ENCODE measurements around the gene TNNT2. TPM values are rescaled to one million over a fixed set of nuclear protein-coding genes. Genes with fewer than 3 reads are reported as not detected.
A peak's percentile ranks its signal among the peaks of the same experiment; 100 is the strongest.

TNNT2 gene
- total and polyA plus RNA-seq, 11 donors = 5,987 to 28,496 (median 7,745) TPM

GRCh38 chr1:201329286-201329685 lies 48.2 kb downstream of the TNNT2 start:
- intact Hi-C loops (cut with DNase I) = no loop called here
- no peaks in the 10 kb centered on the region for H3K36me3 ChIP-seq
- ATAC-seq (peak; percentile 41 to 78 (median 55)), DNase-seq (peak in 3 of 5 donors; percentile 16 to 56 (median 35))
- 33 to 61% (median 49%) methylated on average over 2 of the region's 2 CpGs for WGBS, 4 donors
- TF ChIP-seq, protein P1, sequence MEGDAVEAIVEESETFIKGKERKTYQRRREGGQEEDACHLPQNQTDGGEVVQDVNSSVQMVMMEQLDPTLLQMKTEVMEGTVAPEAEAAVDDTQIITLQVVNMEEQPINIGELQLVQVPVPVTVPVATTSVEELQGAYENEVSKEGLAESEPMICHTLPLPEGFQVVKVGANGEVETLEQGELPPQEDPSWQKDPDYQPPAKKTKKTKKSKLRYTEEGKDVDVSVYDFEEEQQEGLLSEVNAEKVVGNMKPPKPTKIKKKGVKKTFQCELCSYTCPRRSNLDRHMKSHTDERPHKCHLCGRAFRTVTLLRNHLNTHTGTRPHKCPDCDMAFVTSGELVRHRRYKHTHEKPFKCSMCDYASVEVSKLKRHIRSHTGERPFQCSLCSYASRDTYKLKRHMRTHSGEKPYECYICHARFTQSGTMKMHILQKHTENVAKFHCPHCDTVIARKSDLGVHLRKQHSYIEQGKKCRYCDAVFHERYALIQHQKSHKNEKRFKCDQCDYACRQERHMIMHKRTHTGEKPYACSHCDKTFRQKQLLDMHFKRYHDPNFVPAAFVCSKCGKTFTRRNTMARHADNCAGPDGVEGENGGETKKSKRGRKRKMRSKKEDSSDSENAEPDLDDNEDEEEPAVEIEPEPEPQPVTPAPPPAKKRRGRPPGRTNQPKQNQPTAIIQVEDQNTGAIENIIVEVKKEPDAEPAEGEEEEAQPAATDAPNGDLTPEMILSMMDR (IDR thresholded peaks at IDR 0.05) = no peak
- TF ChIP-seq POLR2A (IDR thresholded peaks at IDR 0.05) = no peak
- H3K4me1 ChIP-seq = peaks cover 0 to 27% (median 0%) of the 10 kb centered on the region in 12 donors
- H3K9me3 ChIP-seq = no peaks in the 10 kb centered on the region
- no peak overlapping the region for H3K4me3 ChIP-seq
- H3K27ac ChIP-seq = peak overlapping the region in 3 of 12 donors; percentile 12 to 62 (median 44)
- no peaks in the 10 kb centered on the region for H3K27me3 ChIP-seq

DNA sequence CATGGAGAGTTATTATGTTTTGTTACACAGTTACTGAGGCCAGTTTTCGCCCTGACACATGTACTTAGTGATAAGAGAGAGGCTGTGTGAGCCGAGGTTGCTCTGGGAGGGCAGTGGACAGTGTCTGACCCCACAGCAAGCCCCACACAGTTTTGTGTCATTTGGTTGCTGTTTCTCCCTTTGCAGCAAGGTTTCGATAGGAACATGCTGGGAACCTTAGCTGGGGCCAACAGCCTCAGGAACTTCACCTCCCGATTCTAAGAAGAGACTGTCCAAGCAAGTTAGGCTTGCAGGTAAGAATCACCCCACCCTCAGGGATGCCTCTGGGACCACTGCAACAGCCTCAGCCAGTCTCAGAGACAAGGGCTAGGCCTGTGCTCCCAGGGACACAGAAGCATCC lies 48.9 kb downstream of the TNNT2 start:
- Histone ChIP-seq H3K4me3 (no peak overlapping the region), H3K4me1 (peaks cover 0 to 27% (median 0%) of the 10 kb centered on the region in 12 donors), H3K36me3 (no peaks in the 10 kb centered on the region), H3K9me3 (no peaks in the 10 kb centered on the region), H3K27me3 (no peaks in the 10 kb centered on the region), H3K27ac (peak overlapping the region in 1 of 12 donors; percentile 5)
- ATAC-seq (no peak), DNase-seq (peak in 3 of 5 donors; percentile 9 to 19 (median 19))
- 38 to 70% (median 61%) methylated on average over 2 to 4 of the region's 4 CpGs for WGBS, 4 donors
- TF ChIP-seq, protein P1 (IDR thresholded peaks at IDR 0.05) = no peak
- no peak for TF ChIP-seq POLR2A (IDR thresholded peaks at IDR 0.05)
- intact Hi-C loops (cut with DNase I) = no loop called here

GRCh38 chr1:201327687-201328240 lies 49.7 kb downstream of the TNNT2 start:
- 83 to 97% (median 94%) methylated on average over 7 of the region's 7 CpGs for WGBS, 4 donors
- no peaks in the 10 kb centered on the region for H3K36me3 ChIP-seq
- no peaks in the 10 kb centered on the region for H3K27me3 ChIP-seq
- TF ChIP-seq, protein P1 (IDR thresholded peaks at IDR 0.05) = no peak
- TF ChIP-seq POLR2A (IDR thresholded peaks at IDR 0.05) = no peak
- ATAC-seq (no peak), DNase-seq (peak in 3 of 5 donors; percentile 5 to 31 (median 8))
- H3K4me3 ChIP-seq = no peak overlapping the region
- H3K27ac ChIP-seq = no peak overlapping the region
- H3K9me3 ChIP-seq = no peaks in the 10 kb centered on the region
- peaks cover 0 to 27% (median 0%) of the 10 kb centered on the region in 12 donors for H3K4me1 ChIP-seq
- intact Hi-C loops (cut with DNase I) = no loop called here

DNA sequence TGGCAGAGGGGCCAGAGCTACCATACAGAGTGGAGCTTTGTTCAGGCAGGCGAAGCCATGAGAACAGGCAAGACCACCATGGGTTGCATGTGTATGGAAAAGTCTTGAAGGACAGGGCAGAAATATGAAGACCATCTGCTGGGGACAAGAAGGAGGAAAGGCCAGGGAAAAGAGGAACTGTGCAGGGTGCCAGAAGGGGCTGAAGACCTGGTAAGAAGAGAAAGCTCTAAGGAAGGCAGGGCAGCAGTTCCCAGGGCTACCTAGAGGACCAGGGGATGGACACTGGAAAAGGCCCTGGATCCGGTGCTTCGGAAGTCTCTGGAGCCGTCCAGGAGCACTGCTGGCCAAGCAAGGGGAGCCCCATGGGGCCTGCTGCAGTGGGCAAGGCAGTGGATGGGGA lies 50.8 kb downstream of the TNNT2 start:
- DNase-seq (peak in 3 of 5 donors; percentile 4 to 29 (median 7)), ATAC-seq (no peak)
- Histone ChIP-seq H3K9me3 (no peaks in the 10 kb centered on the region), H3K4me3 (no peak overlapping the region), H3K36me3 (no peaks in the 10 kb centered on the region), H3K4me1 (peaks cover 0 to 27% (median 0%) of the 10 kb centered on the region in 12 donors), H3K27ac (no peak overlapping the region), H3K27me3 (no peaks in the 10 kb centered on the region)
- WGBS, 4 donors = 68 to 98% (median 88%) methylated on average over 4 of the region's 4 CpGs
- TF ChIP-seq, protein P1 (IDR thresholded peaks at IDR 0.05) = no peak
- no peak for TF ChIP-seq POLR2A (IDR thresholded peaks at IDR 0.05)
- intact Hi-C loops (cut with DNase I) = no loop called here
